HG02884 (cell line): ENCODE measurements around the gene PMS1.
"Not testable (repeated sequence)": the region's sequence is repeated elsewhere in the genome, so short reads cannot be mapped to it uniquely, and the experiment has no call there.

Experiments used
- ATAC-seq: cut with Tn5 transposase; IDR thresholded peaks from one replicate; pipeline ENCODE4 v1.9.1; 2021; ENCODE audit warnings: mild to moderate bottlenecking, moderate library complexity; ENCODE audit not compliant: unreplicated experiment

Gene PMS1

DNA sequence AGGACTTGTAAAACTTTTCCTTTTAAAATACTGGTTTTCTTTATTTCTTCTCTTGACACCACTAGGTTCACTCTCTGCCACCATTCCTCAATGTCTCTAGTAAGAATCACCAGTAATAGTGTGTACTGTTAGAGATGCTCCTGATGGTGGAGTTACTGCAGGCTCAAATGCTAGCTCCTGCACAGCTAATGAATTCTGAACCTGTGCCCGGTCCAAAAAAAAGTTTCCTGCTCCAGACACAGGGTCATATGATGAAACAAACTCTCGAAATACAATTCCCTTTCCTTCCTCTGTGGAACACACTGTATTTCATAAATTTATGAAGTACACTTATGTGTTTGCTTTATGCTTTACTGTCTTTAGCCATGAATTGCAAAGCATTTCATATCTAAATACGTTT, 19.2 kb downstream of the PMS1 start:
- no peak for ATAC-seq

- ATAC-seq, result no peak
Observed at GRCh38 chr2:189818249-189819038, 34.2 kb downstream of the PMS1 start.

GRCh38 chr2:189819297-189819704, 35.1 kb downstream of the PMS1 start:
- no peak for ATAC-seq

DNA sequence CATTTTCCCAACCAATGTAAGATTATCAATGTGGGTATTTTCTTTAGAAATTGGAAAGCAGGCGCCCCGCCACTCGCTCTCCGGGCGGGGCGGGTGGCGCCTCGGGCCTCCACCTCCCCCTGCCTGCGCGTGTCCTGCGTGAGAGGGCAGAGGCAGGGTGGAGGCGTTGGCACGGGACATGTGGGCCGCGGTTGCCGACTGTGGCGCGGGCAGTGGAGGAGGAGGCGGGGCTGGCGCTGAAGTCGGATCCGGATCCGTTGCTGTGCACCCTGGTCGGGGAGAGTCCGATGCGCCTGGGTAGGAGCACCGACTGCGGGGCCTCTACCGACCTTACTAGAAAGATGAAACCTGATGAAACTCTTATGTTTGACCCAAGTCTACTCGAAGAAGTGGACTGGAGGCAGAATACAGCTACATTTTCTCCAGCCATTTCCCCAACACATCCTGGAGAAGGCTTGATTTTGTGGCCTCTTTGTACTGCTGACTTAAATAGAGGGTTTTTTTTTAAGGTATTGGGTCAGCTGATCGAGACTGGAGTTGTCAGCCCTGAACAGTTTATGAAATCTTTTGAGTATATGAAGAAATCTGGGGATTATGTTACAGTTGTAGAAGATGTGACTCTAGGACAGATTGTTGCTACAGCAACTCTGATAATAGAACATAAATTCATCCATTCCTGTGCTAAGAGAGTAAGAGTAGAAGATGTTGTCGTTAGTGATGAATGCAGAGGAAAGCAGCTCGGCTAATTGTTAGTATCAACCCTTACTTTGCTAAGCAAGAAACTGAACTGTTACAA, 37.9 kb downstream of the PMS1 start:
- ATAC-seq, result no peak

DNA sequence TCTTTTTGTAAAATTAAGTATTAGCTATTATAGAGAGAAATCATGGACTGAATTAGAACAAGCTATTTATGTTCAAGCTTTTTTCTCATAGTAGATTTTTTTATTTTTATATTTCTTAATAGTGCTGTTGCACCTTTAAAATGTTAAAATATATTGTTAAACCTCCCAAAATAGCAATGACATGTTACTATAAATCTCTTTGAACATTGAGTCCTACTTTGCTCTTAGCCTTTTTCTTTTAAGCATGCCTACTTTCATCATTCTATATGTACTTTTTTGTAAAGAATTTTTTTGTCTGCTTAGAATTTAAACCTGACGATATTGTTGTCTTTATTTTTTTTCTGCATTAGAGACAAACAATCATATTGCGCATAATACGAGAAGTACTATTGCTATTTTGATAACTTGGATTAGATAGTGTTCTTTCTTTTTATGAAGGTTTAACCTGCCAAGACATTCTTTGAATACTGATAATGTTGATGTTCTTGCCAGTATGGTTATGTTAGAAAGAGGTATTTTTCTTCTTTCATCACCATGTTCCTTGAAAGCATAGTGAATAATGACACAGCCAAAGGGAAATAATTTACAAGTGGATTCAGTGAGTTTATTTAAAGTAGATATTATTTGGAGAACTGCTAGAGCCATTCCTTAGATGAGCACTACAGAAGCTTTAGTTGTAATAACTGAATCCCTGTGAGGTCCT, 40.6 kb downstream of the PMS1 start:
- no peak for ATAC-seq

GRCh38 chr2:189826039-189826438, 41.8 kb downstream of the PMS1 start:
- no peak for ATAC-seq

DNA sequence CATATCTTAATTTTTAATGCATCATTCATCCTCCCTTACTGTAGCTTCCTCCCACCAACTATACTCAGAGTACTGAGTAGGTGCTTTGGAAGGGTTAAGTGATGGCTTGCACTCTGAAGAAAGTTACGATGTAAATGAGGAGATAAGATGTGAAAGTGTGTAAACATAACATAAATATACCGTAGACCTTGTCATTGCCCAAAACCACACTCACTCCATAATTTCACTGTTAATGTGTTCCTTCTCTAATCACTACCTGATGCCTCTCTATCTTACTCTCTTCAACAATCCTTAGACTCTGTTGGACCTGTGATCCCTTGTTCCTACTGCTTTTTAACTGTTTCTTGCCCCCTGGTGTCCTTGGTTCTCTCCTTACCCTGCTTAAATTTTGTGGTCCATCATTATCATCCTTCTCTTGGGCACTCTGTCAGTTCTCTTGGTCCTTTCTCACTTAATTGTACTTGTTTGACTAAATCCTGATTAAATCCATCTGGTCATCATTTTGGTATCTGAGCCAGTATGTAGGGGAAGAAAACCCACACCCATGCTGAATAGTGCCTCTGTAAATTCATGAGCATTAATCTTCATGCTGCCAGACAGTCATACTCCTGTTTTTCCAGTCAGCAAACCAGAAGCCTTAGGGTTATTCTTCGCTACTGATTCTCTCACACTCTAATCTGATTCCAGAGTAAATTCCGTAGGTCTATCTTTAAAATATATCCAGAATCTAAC, 45.0 kb downstream of the PMS1 start:
- no peak for ATAC-seq

DNA sequence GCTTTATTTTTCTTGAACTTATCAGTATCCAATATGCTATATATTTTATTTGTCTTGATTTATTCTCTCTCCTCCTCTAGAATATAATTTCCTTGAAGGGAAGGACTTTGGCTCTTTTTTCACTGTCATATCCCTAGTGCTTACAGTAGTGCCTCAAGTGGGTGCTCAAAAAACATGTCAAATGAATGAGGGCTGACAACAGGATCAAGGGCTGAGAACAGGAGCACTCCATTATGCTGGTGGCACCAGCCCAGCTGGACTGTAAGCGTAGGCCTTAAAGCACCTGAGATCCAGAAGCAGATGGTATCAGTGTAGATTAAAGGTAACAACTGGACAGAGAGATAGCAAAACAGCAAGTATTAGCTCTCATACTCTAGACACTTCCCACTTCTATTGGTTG, 46.3 kb downstream of the PMS1 start:
- ATAC-seq, result no peak

GRCh38 chr2:189834059-189834458, 49.8 kb downstream of the PMS1 start:
- ATAC-seq, result no peak

DNA sequence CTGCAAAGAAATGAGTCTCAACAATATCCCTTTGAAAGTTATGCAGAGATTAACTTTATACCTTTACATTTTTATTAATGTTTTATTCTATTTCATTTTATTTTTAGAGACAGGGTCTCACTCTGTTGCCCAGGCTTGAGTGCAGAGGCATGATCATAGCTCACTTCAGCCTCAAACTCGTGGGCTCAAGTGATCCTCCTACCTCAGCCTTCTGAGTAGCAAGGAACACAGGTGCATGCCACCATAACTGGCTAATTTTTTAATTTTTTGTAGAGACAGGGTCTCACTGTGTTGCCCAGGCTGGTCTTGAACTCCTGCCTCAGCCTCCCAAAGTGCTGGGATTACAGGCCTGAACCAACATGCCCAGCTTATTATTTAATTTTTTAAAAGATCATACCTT, 50.4 kb downstream of the PMS1 start:
- not testable (repeated sequence) for ATAC-seq

DNA sequence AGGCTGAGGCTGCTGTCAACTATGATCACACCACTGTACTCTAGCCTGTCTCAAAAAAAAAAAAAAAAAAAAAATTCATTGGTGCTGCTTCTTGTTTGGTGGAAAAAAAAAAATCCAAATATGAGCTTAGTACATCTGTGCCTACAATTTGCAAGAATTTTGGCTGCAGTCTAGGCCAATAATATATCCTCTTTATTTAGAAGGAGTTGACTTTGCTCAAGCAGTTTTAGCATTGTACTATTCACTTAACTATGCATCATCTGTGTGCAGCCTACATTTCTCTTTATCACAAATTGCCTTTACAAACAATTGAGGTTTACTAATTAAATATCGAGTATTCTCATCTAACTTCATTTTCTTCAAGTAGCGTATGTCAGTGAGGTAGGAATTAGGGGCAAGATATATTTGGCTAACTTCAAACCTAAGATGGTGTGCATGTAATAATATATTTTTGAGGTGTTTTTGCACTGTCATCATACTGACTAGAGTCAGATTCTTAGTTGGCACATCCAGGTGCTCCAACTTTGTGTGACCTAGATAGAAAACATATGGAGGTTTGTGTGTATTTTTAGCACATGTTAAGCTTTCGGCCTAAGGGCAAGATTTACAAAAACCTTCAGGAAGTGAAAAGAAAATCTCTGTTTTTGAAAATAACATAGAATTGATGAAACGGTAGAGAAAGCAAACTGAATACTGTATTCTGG, 51.8 kb downstream of the PMS1 start:
- ATAC-seq, result no peak

DNA sequence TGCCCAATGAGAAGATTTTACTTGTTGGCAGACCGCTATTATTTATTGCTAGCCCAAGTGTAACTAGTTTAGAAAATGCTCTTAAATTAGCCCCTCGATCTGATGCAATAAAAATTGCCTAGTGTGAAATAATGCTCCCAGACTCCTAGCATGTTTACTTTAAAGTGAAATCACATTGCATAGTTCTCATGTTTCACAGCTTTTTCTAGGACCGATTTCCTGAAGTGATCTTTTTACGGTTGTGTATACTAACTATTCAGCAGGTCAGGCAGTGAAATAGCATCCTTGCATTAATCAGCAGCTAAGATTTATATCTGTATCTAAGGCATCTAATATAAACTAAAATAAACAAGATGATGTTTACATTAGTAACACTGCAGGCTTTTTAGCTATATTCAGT, 52.4 kb downstream of the PMS1 start:
- no peak for ATAC-seq

DNA sequence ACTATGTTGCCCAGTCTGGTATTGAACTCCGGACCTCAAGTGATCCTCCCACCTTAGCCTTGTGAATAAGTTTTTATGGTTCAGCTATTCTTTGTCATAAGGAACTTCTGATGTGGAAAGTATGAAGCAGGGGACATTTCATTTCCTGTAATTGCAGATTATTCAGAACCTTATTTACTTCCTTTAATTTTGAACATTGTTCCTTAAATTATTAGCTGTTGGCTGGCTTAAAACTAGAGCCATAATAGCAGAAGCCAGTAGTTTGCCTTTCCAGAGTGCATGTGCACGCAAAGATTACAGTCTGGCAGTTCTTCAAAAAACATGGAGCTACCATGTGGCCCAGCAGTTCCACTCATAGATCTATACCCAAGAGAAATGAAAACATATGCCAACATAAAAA, 53.1 kb downstream of the PMS1 start:
- no peak for ATAC-seq

- ATAC-seq, result no peak
Observed at GRCh38 chr2:189841019-189841418, 56.8 kb downstream of the PMS1 start.

- no peak for ATAC-seq
Observed at GRCh38 chr2:189848276-189848675, 64.0 kb downstream of the PMS1 start.

DNA sequence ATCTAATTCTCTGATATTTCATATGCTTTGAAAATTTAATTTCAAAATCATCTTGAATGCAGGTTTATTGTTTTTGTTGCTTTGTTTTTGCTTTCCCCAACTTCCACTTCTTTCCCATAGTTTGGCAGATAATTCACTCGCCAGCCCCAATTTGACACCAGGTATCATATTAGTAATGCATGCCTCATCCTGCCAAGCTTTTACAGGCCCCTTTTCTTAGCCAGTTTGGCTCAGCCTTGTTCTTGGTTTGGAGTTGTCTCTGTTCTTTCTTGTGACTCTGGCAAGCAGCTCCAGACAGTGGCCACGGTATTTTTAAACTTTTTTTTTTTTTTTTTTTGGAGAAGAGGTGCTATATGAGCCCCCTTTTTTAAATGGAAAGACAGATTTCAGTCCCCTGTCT, 65.3 kb downstream of the PMS1 start:
- ATAC-seq, result no peak

GRCh38 chr2:189851174-189851826, 67.0 kb downstream of the PMS1 start:
- no peak for ATAC-seq

GRCh38 chr2:189854187-189854586, 69.9 kb downstream of the PMS1 start:
- no peak for ATAC-seq

DNA sequence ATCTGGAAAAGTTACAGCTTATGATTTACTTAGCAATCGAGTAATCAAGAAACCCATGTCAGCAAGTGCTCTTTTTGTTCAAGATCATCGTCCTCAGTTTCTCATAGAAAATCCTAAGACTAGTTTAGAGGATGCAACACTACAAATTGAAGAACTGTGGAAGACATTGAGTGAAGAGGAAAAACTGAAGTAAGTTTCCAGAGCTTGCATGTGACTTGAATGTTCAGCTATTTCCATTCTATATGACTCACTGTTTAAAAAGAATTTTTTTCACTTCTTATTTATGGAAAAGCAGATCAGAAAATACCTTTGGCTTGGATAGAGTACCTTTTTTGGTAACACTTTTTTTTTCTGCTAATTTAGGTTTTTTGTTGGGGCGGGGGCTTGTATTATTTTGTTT, 70.7 kb downstream of the PMS1 start:
- no peak for ATAC-seq

GRCh38 chr2:189858291-189858690, 74.0 kb downstream of the PMS1 start:
- ATAC-seq, result no peak
